ENCODE data around the gene THSD4. TPM values are rescaled to one million over a fixed set of nuclear protein-coding genes. Genes with fewer than 3 reads are reported as not detected.

THSD4 gene
- total and polyA plus RNA-seq, 2 of the 8 experiments (the other 6 are each of a cell fraction or from before 2014, with no cell fraction given): 2.5 to 6.2 TPM

DNA sequence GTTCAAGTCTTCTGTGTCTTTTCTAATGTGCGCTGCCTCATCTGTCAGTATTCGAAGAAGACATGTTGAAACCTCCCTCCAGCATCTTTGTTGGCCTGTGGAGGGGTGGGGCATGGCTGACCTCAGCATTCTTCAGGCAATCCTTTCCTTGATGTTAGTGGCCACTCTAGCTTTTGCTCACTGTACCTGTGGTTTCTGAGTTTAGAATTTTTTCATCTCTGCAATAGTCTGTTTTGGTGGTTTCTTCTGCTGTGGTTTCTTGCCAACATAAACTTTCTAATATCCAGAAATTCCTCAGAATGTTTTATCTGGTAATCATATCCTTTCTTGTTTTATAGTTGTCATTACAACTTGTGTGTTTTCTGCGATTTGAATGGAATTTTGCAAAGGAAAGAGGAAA lies 443.8 kb downstream of the THSD4 start:
- Histone ChIP-seq H2AK5ac (ENCODE audit: low read depth, low read length) (no peak overlapping the region), H2BK5ac (ENCODE audit: low read depth, low read length) (no peak overlapping the region), H3K9me3 (ENCODE audit: insufficient read depth in 2 of 2, low read depth in 1 of 2, low read length in 1 of 2) (no peaks in the 10 kb centered on the region), H2AFZ (ENCODE audit: low read length) (no peak overlapping the region), H2BK120ac (replicated peaks; ENCODE audit: low read depth, low read length) (no peak overlapping the region), H3K27ac (ENCODE audit: low read depth, low read length) (no peak overlapping the region), H2BK15ac (ENCODE audit: low read length) (no peak overlapping the region), H3K4me2 (ENCODE audit: insufficient read depth in 1 of 2, low read depth in 2 of 2, low read length in 2 of 2) (no peak overlapping the region), H3K23ac (ENCODE audit: insufficient read length) (no peak overlapping the region), H2BK12ac (ENCODE audit: low read depth, low read length) (no peak overlapping the region), H3K36me3 (ENCODE audit: control insufficient read depth in 2 of 4, insufficient read depth in 4 of 4, low read length in 3 of 4) (no peaks in the 10 kb centered on the region), H3K23me2 (ENCODE audit: low read depth, low read length) (no peaks in the 10 kb centered on the region), H2BK20ac (ENCODE audit: low read length) (no peak overlapping the region), H3K79me2 (ENCODE audit: control insufficient read depth in 1 of 2, insufficient read depth in 2 of 2, low read length in 2 of 2) (no peaks in the 10 kb centered on the region), H3K9ac (replicated peaks in 1 of 4; ENCODE audit: extremely low read depth in 1 of 4, low read depth in 3 of 4, low read length in 3 of 4) (no peak overlapping the region), H3K4me3 (ENCODE audit: extremely low read depth in 1 of 4, insufficient read depth in 2 of 4, low read depth in 3 of 4, low read length in 4 of 4) (no peak overlapping the region), H3K4ac (replicated peaks; ENCODE audit: insufficient read length, low read depth, low read length) (no peak overlapping the region), H3K27me3 (replicated peaks in 1 of 4; ENCODE audit: control insufficient read depth in 3 of 4, extremely low read depth in 1 of 4, insufficient read depth in 3 of 4, low read length in 3 of 4) (no peaks in the 10 kb centered on the region), H3K79me1 (ENCODE audit: low read depth, low read length) (no peaks in the 10 kb centered on the region), H4K91ac (replicated peaks; ENCODE audit: insufficient read length, low read length) (no peak overlapping the region), H3K56ac (replicated peaks; ENCODE audit: insufficient read length, low read depth, low read length) (no peak overlapping the region), H3K14ac (ENCODE audit: insufficient read length) (no peak overlapping the region), H3K4me1 (replicated peaks in 1 of 4; ENCODE audit: control insufficient read depth in 3 of 4, insufficient read depth in 4 of 4, low read length in 3 of 4) (no peaks in the 10 kb centered on the region; a peak in 1 of 7 replicates), H4K8ac (ENCODE audit: extremely low read depth, insufficient read depth, low read length) (no peak overlapping the region), H4K20me1 (replicated peaks in 1 of 2; ENCODE audit: control insufficient read depth in 1 of 2, insufficient read depth in 2 of 2, low read length in 2 of 2) (no peaks in the 10 kb centered on the region), H4K5ac (ENCODE audit: insufficient read length, low read depth, low read length) (no peak overlapping the region), H3K18ac (ENCODE audit: extremely low read depth, low read length) (no peak overlapping the region)
- CTCF ChIA-PET (ENCODE audit: partially characterized antibody): interaction anchor here (1.6 kb wide), 1 partner anchor 16 kb away, joined by 5 read pairs; no protein-coding TSS in a partner anchor
- POLR2A ChIA-PET (ENCODE audit: partially characterized antibody): no interaction called here
- TF ChIP-seq JUN (IDR thresholded peaks at IDR 0.05; ENCODE audit: low read depth, low read length) (no peak), ZNF274 (IDR thresholded peaks at IDR 0.05; ENCODE audit: borderline replicate concordance, extremely low read depth, low read length) (no peak)
- DNase-seq (ENCODE audit: low read depth in 1 of 2, low spot score in 2 of 2) (no peak), FAIRE-seq (no peak)
- 89% methylated on average over 3 of the region's 3 CpGs; no CpG with 5 or more reads in 1 of the 2 experiments for WGBS, 2 experiments (ENCODE audit: extremely low coverage in 1 of 2, insufficient coverage in 1 of 2, insufficient read length in 1 of 2, insufficient replicate concordance in 2 of 2, low coverage in 1 of 2, low lambda C conversion rate in 2 of 2, missing lambda C conversion rate in 1 of 2)

Data from H1 (cell line).